GM18519 (cell line): ENCODE data around the gene HID1.

Experiments used
- ATAC-seq: cut with Tn5 transposase; IDR thresholded peaks from one replicate; pipeline ENCODE4 v1.9.1; 2021; ENCODE audit warnings: mild to moderate bottlenecking, moderate library complexity; ENCODE audit not compliant: unreplicated experiment, low FRiP score

HID1 gene

GRCh38 chr17:74903671-74904070, 68.9 kb downstream of the HID1 start:
- no peak for ATAC-seq

DNA sequence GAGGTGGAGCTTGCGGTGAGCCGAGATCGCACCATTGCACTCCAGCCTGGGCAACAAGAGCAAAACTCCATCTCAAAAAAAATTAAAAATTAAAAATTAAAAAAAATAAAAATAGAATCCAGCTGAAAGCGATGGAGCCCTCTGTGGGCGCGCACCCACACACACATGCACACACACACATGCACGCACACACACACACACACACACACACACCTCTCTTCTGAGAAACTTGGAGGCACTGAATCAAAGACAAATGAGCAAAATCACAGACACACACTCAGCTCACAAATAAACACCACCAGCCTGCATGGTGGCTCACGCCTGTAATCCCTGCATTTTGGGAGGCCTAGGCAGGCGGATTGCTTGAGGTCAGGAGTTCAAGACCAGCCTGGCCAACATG, 69.5 kb downstream of the HID1 start:
- ATAC-seq, result no peak

DNA sequence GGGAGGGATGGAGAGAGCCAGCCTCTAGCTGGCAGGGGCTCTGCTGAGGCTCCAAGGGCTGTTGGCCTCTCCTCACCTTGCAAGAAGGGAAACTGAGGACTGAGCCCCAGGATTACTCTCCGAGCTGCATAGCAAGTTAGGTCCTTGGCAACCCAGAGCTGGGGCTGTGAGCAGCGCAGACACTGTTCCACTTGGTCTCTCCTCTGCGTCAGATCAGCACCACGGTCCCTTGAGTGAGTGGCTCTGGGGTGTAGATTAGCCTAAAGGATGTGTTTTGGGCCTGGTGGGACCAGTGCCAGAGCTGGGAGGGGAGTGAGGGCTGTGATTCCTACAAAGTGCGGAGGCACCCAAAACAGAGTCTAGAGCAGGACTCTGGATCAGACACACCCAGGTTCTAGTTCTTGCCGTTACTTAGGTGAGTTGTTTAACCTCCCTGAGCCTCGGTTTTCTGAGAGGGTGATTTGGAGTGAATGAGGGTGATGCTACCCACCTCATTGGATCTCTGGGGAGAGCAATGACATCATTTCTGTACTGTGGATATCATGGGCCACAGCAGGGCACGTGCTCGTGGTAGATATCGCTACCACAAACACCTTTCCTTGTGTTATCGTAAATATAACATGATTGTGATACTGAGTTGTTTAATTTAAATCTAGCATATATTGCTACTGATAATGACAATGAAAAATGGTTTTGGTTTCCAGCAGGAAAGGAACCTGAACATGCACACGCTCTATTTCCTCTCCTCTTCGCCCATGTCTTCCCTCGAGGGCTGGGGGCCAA, 71.0 kb downstream of the HID1 start:
- no peak for ATAC-seq
